Prostate gland (tissue), 2 donors: Measurements from ENCODE around the gene ERBB2. TPM values are rescaled to one million over a fixed set of nuclear protein-coding genes. Genes with fewer than 3 reads are reported as not detected.

ENCODE experiments used
- DNase-seq: peaks from one replicate; pipeline ENCODE4 v3.0.0-alpha.2; 2019; ENCODE audit warnings: low spot score
- H3K27ac ChIP-seq, 2 donors: fragments of 200-600 bp; sonication (generic); 2 replicates each; pipeline ENCODE4 v1.5.1; 2017 to 2019
- H3K27me3 ChIP-seq: fragments of 200-600 bp; sonication (generic); replicated peaks from 2 replicates; pipeline ENCODE4 v1.5.1; 2019; ENCODE audit not compliant: insufficient read depth
- H3K36me3 ChIP-seq, 2 donors: fragments of 200-600 bp; sonication (generic); 1 replicate in 1 of 2; 2 replicates in 1 of 2; pipeline versions ENCODE4 v1.5.1 to v1.8.1; 2017 to 2019
- H3K4me1 ChIP-seq: fragments of 200-600 bp; sonication (generic); replicated peaks from 2 replicates; pipeline ENCODE4 v1.5.1; 2019
- H3K4me3 ChIP-seq, 2 donors: fragments of 200-600 bp; sonication (generic); 2 replicates each; pipeline ENCODE4 v1.5.1; 2017 to 2019
- H3K9me3 ChIP-seq: fragments of 200-600 bp; sonication (generic); 2 replicates; pipeline ENCODE4 v1.5.1; 2017
- CTCF ChIP-seq, 4 experiments: fragments of 200-600 bp in 2 of 4; fragments of 450-650 bp in 2 of 4; sonication (generic) in 2 of 4; IDR thresholded peaks; 1 replicate in 3 of 4; 2 replicates in 1 of 4; pipeline ENCODE4 v1.5.1; 2016 to 2019; ENCODE audit warnings: antibody characterized with exemption in 4 of 4, mild to moderate bottlenecking in 2 of 4, moderate library complexity in 2 of 4
- POLR2A ChIP-seq: fragments of 450-650 bp; IDR thresholded peaks from one replicate; pipeline ENCODE4 v1.6.1; 2016; ENCODE audit warnings: antibody characterized with exemption, mild to moderate bottlenecking
- POLR2AphosphoS5 ChIP-seq: sonication (generic); formaldehyde crosslinking; IDR thresholded peaks from one replicate; pipeline ENCODE4 v1.6.1; 2017; ENCODE audit warnings: antibody characterized with exemption
- WGBS: methylation state at CpG from one replicate; pipeline ENCODE4 v1.1.5; 2018; 5-methylcytosine and 5-hydroxymethylcytosine counted together
- intact Hi-C: fragments of 100-400 bp; cut with DNase I; formaldehyde crosslinking; loops from one replicate; pipeline ENCODE4 v1.14.2; 2022
- total RNA-seq, 2 donors: library from RNA; depleted of rRNA; stranded (reverse); fragments of >200 nt; gene quantifications; one replicate each; pipeline ENCODE4 v1.1.0, GENCODE V29; 2016

Gene ERBB2
- total RNA-seq, 2 donors from 2014 or later, result 112 to 172 TPM

- Histone ChIP-seq H3K4me3 (peak overlapping the region in 1 of 2 donors; percentile 53), H3K27me3 (no peaks in the 10 kb centered on the region), H3K27ac (peak overlapping the region; percentile 91 to 96), H3K4me1 (peaks cover 8% of the 10 kb centered on the region), H3K36me3 (no peaks in the 10 kb centered on the region), H3K9me3 (no peaks in the 10 kb centered on the region)
- 33% methylated on average over 13 of the region's 16 CpGs for WGBS
- peak; percentile 62 for DNase-seq
- TF ChIP-seq CTCF (IDR thresholded peaks at IDR 0.05) (no peak), POLR2A (peak; percentile 63), POLR2AphosphoS5 (peak; percentile 59)
- intact Hi-C loops, result no loop called here
Observed at GRCh38 chr17:39740357-39741111, 40.7 kb downstream of the ERBB2 start.

DNA sequence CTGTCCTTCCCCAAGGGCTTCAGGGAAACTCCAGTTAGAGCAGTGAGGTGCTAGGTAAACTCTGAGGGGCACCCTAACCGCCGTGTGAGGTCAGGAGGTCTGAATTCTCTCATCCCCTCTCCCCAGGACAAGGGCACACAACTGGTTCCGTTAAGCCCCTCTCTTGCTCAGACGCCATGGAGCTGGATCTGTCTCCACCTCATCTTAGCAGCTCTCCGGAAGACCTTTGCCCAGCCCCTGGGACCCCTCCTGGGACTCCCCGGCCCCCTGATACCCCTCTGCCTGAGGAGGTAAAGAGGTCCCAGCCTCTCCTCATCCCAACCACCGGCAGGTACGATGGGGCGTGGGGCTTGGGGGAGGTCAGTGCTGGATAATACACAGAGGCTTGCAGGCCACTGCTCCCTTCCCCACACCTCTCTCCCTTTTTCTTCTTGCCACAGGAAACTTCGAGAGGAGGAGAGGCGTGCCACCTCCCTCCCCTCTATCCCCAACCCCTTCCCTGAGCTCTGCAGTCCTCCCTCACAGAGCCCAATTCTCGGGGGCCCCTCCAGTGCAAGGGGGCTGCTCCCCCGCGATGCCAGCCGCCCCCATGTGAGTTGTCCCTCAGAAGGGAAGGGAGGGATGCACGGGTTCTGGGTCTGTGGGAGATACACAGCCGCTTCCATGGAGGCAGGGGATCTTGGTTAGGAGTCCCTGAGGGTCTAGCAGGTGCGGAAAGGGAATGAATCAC is 42.4 kb downstream of the ERBB2 start:
- H3K36me3 ChIP-seq, result no peaks in the 10 kb centered on the region
- H3K27me3 ChIP-seq, result no peaks in the 10 kb centered on the region

GRCh38 chr17:39742856-39743436 is 43.1 kb downstream of the ERBB2 start:
- no peak overlapping the region for H3K4me3 ChIP-seq
- peaks cover 8% of the 10 kb centered on the region for H3K4me1 ChIP-seq
- H3K27ac ChIP-seq, result no peak overlapping the region
- TF ChIP-seq POLR2AphosphoS5, result no peak
- no peak for TF ChIP-seq POLR2A
- no peak for TF ChIP-seq CTCF (IDR thresholded peaks at IDR 0.05)
- no peaks in the 10 kb centered on the region for H3K36me3 ChIP-seq
- H3K9me3 ChIP-seq, result no peaks in the 10 kb centered on the region
- WGBS, result 90% methylated on average over 21 of the region's 21 CpGs
- no peak for DNase-seq
- no peaks in the 10 kb centered on the region for H3K27me3 ChIP-seq
- intact Hi-C loops, result no loop called here

More for the DNA sequence above, 42.4 kb downstream of the ERBB2 start:
- 90% methylated on average over 17 of the region's 18 CpGs for WGBS
- DNase-seq, result no peak
- Histone ChIP-seq H3K4me1 (peaks cover 8% of the 10 kb centered on the region), H3K9me3 (no peaks in the 10 kb centered on the region), H3K27ac (no peak overlapping the region), H3K4me3 (no peak overlapping the region)
- intact Hi-C loops, result no loop called here
- TF ChIP-seq POLR2AphosphoS5 (no peak), POLR2A (no peak), CTCF (IDR thresholded peaks at IDR 0.05) (no peak)

DNA sequence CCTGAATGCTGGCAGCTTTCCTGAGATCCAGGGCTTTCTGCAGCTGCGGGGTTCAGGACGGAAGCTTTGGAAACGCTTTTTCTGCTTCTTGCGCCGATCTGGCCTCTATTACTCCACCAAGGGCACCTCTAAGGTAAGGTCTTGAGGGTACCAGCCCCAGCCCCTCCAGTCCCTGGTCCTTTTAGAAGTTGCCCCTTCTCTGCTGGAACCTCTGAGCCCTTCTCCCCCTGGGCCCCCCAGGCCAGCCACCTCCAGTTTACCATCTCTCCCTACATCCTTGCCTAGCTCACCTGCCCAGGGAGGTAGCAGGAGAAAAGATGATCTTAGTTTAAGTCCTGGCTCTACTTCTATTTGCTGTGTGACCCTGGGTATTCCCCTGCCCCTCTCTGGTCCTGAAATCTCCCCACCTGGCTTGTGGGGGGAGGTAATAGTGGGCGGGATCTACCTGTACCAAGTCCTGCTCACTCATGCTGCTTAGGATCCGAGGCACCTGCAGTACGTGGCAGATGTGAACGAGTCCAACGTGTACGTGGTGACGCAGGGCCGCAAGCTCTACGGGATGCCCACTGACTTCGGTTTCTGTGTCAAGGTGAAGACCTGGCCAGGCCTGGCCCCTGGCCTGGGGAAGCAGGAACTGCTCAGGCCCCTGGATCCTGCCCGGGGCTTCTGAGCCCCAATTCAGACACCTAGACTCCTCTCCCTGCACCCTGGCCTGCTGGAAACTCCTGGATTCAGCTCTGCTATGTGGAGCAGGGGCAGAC is 44.4 kb downstream of the ERBB2 start:
- H3K9me3 ChIP-seq, result no peaks in the 10 kb centered on the region
- H3K4me1 ChIP-seq, result peaks cover 7% of the 10 kb centered on the region
- no peak for TF ChIP-seq CTCF (IDR thresholded peaks at IDR 0.05)
- TF ChIP-seq POLR2A, result no peak
- TF ChIP-seq POLR2AphosphoS5, result no peak
- WGBS, result 81% methylated on average over 14 of the region's 16 CpGs
- no peaks in the 10 kb centered on the region for H3K36me3 ChIP-seq
- no peak overlapping the region for H3K27ac ChIP-seq
- H3K27me3 ChIP-seq, result no peaks in the 10 kb centered on the region
- intact Hi-C loops, result no loop called here
- H3K4me3 ChIP-seq, result no peak overlapping the region
- DNase-seq, result no peak
